HG03575 (cell line): Measurements from ENCODE around the gene RELN.
"Not testable (repeated sequence)": the region's sequence is repeated elsewhere in the genome, so short reads cannot be mapped to it uniquely, and the experiment has no call there.

Source experiments
- ATAC-seq: cut with Tn5 transposase; IDR thresholded peaks from one replicate; pipeline ENCODE4 v1.9.1; 2021; ENCODE audit not compliant: unreplicated experiment, insufficient number of reproducible peaks, low FRiP score; ENCODE audit errors: extremely low read depth

The RELN gene

GRCh38 chr7:103914147-103914899 is 75.1 kb downstream of the RELN start:
- ATAC-seq = no peak

GRCh38 chr7:103912891-103913605 is 76.4 kb downstream of the RELN start:
- ATAC-seq = no peak

DNA sequence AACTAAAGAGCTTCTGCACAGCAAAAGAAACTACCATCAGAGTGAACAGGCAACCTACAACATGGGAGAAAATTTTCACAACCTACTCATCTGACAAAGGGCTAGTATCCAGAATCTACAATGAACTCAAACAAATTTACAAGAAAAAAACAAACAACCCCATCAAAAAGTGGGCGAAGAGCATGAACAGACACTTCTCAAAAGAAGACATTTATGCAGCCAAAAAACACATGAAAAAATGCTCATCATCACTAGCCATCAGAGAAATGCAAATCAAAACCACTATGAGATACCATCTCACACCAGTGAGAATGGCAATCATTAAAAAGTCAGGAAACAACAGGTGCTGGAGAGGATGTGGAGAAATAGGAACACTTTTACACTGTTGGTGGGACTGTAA is 78.4 kb downstream of the RELN start:
- ATAC-seq = not testable (repeated sequence)

- no peak for ATAC-seq
Observed at GRCh38 chr7:103905997-103906396, 83.5 kb downstream of the RELN start.

GRCh38 chr7:103902917-103903316 is 86.5 kb downstream of the RELN start:
- no peak for ATAC-seq

GRCh38 chr7:103896826-103897225 is 92.6 kb downstream of the RELN start:
- not testable (repeated sequence) for ATAC-seq

- ATAC-seq = no peak
Observed at GRCh38 chr7:103894656-103895596, 94.5 kb downstream of the RELN start.

- no peak for ATAC-seq
Observed at GRCh38 chr7:103893350-103893749, 96.1 kb downstream of the RELN start.

DNA sequence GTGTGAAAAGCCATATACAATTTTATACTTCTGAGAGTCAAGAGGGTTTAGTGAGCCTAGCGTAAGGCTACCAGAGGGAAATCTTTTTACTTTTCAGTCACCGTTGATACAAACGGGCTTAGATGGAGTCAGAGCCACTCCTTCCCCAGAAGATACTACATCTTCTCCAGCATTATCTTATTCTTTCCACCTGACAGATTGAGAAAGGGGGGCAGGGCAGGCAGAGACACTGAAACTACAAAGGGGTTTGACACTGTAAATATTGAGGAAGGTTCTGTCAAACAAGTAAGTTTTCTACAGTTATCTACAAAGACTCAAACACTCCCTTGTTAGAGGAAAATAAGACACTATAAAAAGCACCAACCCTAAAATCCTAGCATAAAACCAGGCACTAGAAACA is 100.0 kb downstream of the RELN start:
- no peak for ATAC-seq

- ATAC-seq = no peak
Observed at GRCh38 chr7:103888603-103889153, 100.8 kb downstream of the RELN start.

DNA sequence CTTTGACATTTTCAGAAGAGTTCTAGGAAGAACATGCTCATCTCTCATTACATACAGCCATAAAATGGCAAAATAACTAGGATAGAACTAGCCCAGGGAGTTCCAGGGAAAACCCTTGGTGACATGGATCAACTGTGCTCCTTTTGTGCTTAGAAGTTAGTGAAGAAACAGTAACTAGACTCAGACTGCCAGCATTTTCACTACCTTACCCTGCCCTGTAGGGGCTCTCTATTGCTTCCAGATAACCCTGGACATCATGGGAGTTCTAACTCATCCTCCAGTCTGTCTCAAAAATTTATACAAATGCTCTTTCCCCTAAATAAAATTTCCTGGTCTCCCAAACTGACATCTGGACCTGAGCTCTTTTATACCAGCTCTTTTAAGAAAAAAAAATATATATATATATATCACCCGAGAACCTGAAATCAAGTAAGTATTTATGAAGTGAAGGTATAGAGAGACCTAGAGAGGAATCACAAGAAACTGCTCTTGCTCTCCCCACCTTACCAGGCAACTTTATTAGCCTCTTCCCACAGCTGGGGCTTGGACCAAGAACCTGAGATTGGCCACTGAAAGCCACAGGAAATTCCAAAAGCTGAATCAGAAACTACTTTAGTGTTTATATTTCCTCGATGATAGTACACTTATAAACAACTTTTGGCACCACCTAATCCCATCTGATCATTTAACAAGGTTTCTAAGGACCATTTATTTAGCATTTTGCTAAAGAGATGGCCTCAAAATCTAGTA is 101.4 kb downstream of the RELN start:
- ATAC-seq = no peak

DNA sequence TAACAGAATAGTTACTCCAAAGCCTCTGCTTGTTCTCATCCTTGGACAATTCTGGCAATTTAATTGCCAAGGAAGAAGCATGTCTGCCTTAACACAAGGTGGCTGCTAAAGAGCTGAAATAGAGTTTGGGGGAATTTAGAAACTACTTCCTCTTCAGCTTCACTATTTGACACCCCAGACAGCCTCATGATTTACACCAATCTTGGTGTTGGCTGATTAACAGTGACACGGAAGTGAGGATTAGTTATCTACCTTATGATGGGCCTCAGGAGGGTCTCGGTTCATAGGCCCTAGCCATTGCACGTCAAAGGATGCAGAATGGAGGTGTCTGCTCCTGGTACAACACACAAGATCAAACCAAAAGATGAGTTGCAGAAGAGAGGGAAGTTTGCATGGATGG is 102.4 kb downstream of the RELN start:
- no peak for ATAC-seq

DNA sequence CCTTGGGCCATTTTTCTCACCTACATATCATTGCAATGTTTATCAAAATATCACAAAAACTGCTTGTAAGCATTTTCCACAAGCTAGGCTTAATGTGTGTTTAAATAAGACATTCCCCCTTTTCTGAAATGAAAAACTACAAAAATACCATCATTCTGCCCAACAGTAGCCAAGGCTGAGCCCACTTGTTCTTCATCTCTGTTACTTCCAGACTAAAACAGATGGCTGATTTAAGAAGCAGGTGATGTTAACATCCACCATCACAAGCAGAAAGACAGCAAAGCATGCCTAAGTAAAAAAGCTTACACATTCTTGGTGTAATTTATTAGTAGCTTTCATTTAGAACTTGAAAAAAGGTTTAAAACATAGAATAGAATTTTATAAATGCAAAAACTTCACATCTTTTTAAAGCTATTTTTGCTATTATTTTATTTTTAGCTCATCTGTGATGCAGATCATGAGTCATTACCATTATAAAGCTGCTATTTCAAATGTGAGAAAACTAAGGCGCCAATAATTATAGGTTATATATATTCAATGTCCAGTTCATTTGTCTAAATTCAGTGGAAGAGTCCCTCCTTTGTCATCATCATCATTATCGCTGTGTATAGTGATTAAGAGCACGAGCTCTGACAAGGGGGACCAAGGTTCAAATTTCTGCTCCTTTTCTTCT is 109.4 kb downstream of the RELN start:
- no peak for ATAC-seq

GRCh38 chr7:103879411-103879810 is 110.0 kb downstream of the RELN start:
- no peak for ATAC-seq

- no peak for ATAC-seq
Observed at GRCh38 chr7:103877565-103877964, 111.9 kb downstream of the RELN start.

- ATAC-seq = no peak
Observed at GRCh38 chr7:103875718-103876117, 113.7 kb downstream of the RELN start.

- ATAC-seq = no peak
Observed at GRCh38 chr7:103871473-103871872, 118.0 kb downstream of the RELN start.

DNA sequence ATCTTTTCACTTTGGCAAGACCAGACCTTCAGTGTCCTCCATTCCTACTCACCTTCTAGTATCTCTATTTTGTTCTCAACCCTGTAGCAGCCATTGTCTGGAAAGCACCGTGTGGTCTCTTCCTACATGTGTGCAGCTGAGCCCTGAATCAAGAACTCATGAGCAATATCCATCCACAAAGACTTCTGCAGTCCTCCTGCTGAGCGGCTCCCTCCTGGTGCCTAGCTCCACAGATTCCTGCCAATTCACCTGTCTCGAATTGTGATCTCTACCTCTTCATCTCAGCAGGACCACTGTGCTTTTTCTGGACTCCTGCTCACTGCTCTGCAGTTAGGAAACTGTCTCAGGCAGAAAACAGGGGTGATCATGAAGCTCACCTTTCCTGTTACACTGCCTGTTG is 118.8 kb downstream of the RELN start:
- ATAC-seq = no peak
